Ishikawa (cell line): ENCODE measurements around the gene EBF4.

Source experiments
- CEBPB ChIP-seq: IDR thresholded peaks from 2 replicates; pipeline ENCODE4 v1.6.1; 2012
- CREB1 ChIP-seq: IDR thresholded peaks from 2 replicates; pipeline ENCODE4 v1.6.1; 2012; ENCODE audit warnings: low read depth
- EP300 ChIP-seq: IDR thresholded peaks from 2 replicates; pipeline ENCODE4 v1.6.1; 2012; ENCODE audit warnings: borderline replicate concordance
- NFIC ChIP-seq: IDR thresholded peaks from 2 replicates; pipeline ENCODE4 v1.6.1; 2012
- RAD21 ChIP-seq: IDR thresholded peaks from 2 replicates; pipeline ENCODE4 v1.6.1; 2012; ENCODE audit warnings: low read depth
- TAF1 ChIP-seq: IDR thresholded peaks from 2 replicates; pipeline ENCODE4 v1.6.1; 2012; ENCODE audit warnings: low read depth, mild to moderate bottlenecking
- TCF12 ChIP-seq: IDR thresholded peaks from 2 replicates; pipeline ENCODE4 v1.6.1; 2012; ENCODE audit warnings: low read depth
- YY1 ChIP-seq: IDR thresholded peaks from 2 replicates; pipeline ENCODE4 v1.6.1; 2012; ENCODE audit warnings: low read depth
- ZBTB7A ChIP-seq: IDR thresholded peaks from 2 replicates; pipeline ENCODE4 v1.6.1; 2012; ENCODE audit warnings: low read depth
- TF ChIP-seq, protein P1 (sequence below): IDR thresholded peaks from 2 replicates; pipeline ENCODE4 v1.6.1; 2012; ENCODE audit warnings: low read depth, mild to moderate bottlenecking
- TF ChIP-seq, protein P2 (sequence below): IDR thresholded peaks from 2 replicates; pipeline ENCODE4 v1.6.1; 2012
- TF ChIP-seq, protein P3 (sequence below): IDR thresholded peaks from 2 replicates; pipeline ENCODE4 v1.6.1; 2012

DNA sequence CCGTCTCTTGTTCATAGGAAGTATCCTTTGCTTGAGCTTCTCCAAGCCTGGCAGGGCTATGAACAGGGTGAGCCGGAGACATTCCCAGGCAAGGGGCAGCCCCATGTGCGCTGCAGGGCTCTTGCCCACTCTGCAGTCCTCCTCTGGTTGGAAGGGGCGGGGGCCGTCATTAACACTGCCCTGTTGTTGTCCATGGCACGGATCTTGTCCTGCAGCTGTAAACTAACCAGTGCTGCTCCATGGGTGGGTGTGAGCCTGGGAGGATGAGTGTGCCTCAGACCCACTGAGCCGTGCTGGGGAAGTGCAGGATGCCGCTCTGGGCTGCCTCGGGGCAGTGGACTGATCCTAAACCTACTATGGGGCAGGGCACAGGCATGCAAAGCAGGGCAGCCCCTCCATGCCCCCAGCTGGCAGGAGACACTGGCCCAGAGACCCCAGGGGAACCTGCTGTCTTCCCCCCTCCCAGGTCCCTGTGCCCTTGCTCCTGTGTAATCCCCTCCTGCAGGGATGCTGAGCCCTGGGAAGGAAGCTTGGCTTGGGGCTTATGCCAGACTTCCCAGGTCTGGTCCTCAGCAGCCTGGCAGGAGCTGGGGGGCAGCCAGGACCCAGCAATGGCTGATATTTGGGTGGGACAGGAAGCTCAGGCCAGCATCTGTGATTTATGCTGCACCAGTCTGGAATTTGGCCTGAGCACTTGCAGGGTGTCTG, 8.5 kb downstream of the EBF4 start:
- TF ChIP-seq EP300 (no peak), TAF1 (no peak), RAD21 (no peak), ZBTB7A (no peak), YY1 (no peak), CEBPB (no peak), NFIC (no peak), CREB1 (no peak), TCF12 (no peak)
- TF ChIP-seq, protein P1, sequence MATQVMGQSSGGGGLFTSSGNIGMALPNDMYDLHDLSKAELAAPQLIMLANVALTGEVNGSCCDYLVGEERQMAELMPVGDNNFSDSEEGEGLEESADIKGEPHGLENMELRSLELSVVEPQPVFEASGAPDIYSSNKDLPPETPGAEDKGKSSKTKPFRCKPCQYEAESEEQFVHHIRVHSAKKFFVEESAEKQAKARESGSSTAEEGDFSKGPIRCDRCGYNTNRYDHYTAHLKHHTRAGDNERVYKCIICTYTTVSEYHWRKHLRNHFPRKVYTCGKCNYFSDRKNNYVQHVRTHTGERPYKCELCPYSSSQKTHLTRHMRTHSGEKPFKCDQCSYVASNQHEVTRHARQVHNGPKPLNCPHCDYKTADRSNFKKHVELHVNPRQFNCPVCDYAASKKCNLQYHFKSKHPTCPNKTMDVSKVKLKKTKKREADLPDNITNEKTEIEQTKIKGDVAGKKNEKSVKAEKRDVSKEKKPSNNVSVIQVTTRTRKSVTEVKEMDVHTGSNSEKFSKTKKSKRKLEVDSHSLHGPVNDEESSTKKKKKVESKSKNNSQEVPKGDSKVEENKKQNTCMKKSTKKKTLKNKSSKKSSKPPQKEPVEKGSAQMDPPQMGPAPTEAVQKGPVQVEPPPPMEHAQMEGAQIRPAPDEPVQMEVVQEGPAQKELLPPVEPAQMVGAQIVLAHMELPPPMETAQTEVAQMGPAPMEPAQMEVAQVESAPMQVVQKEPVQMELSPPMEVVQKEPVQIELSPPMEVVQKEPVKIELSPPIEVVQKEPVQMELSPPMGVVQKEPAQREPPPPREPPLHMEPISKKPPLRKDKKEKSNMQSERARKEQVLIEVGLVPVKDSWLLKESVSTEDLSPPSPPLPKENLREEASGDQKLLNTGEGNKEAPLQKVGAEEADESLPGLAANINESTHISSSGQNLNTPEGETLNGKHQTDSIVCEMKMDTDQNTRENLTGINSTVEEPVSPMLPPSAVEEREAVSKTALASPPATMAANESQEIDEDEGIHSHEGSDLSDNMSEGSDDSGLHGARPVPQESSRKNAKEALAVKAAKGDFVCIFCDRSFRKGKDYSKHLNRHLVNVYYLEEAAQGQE, result no peak
- TF ChIP-seq, protein P2, sequence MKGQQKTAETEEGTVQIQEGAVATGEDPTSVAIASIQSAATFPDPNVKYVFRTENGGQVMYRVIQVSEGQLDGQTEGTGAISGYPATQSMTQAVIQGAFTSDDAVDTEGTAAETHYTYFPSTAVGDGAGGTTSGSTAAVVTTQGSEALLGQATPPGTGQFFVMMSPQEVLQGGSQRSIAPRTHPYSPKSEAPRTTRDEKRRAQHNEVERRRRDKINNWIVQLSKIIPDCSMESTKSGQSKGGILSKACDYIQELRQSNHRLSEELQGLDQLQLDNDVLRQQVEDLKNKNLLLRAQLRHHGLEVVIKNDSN, result no peak
- TF ChIP-seq, protein P3, sequence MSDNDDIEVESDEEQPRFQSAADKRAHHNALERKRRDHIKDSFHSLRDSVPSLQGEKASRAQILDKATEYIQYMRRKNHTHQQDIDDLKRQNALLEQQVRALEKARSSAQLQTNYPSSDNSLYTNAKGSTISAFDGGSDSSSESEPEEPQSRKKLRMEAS, result no peak
